GM10266 (cell line): Measurements from ENCODE around the gene HECTD4.
"Not testable (repeated sequence)": the region's sequence is repeated elsewhere in the genome, so short reads cannot be mapped to it uniquely, and the experiment has no call there.

ENCODE experiments used
- DNase-seq: peaks from one replicate; pipeline ENCODE4 v3.0.0; 2012; ENCODE audit errors: extremely low spot score
- CTCF ChIP-seq: IDR thresholded peaks from 2 replicates; pipeline ENCODE4 v1.5.1; 2012; ENCODE audit warnings: mild to moderate bottlenecking, low read depth; ENCODE audit not compliant: control insufficient read depth, insufficient read depth; ENCODE audit errors: missing control alignments

Gene HECTD4

GRCh38 chr12:112401054-112401453 lies 18.8 kb upstream of the HECTD4 start:
- no peak for DNase-seq

GRCh38 chr12:112393328-112393727 lies 11.1 kb upstream of the HECTD4 start:
- TF ChIP-seq CTCF = no peak
- DNase-seq = no peak

More at GRCh38 chr12:112401054-112401453, 18.8 kb upstream of the HECTD4 start:
- no peak for TF ChIP-seq CTCF

- not testable (repeated sequence) for DNase-seq
These were observed 7.9 kb upstream of the HECTD4 start for GRCh38 chr12:112389922-112390654.

GRCh38 chr12:112389228-112389627 lies 7.0 kb upstream of the HECTD4 start:
- no peak for DNase-seq
- TF ChIP-seq CTCF = no peak

- TF ChIP-seq CTCF = no peak
- no peak for DNase-seq
These were observed 4.5 kb upstream of the HECTD4 start for GRCh38 chr12:112386726-112387125.

GRCh38 chr12:112382866-112383265 lies 635 bp upstream of the HECTD4 start:
- TF ChIP-seq CTCF = no peak
- no peak for DNase-seq

- DNase-seq = no peak
- TF ChIP-seq CTCF = no peak
These were observed 787 bp downstream of the HECTD4 start for GRCh38 chr12:112381406-112381882.
